ENCODE results near the gene NKX2-3. TPM values are rescaled to one million over a fixed set of nuclear protein-coding genes. Genes with fewer than 3 reads are reported as not detected.

NKX2-3 gene
- total RNA-seq, 1 experiment from 2014 or later = not detected

- CTCF ChIA-PET = interaction anchor here (1.7 kb wide), 1 partner anchor 108 kb away, joined by 7 read pairs; no protein-coding TSS in a partner anchor
Observed at GRCh38 chr10:99544322-99544721, 11.6 kb downstream of the NKX2-3 start.

More at GRCh38 chr10:99544322-99544721, 11.6 kb downstream of the NKX2-3 start:
- Histone ChIP-seq H4K20me1 (ENCODE audit: insufficient read depth) (no peaks in the 10 kb centered on the region), H3K9ac (ENCODE audit: low read length) (no peak overlapping the region), H3K4me2 (ENCODE audit: low read length) (no peak overlapping the region), H3K27me3 (ENCODE audit: insufficient read depth, low read length) (peaks cover 28% of the 10 kb centered on the region; the same call in 1 of the 2 replicates), H3K79me2 (ENCODE audit: insufficient read depth, low read length) (no peaks in the 10 kb centered on the region), H3K36me3 (ENCODE audit: control insufficient read depth in 1 of 2, insufficient read depth in 2 of 2, low read length in 2 of 2) (no peaks in the 10 kb centered on the region), H2AFZ (ENCODE audit: low read depth, low read length, poor library complexity, severe bottlenecking) (no peak overlapping the region), H3K27ac (ENCODE audit: low read depth, low read length) (no peak overlapping the region), H3K9me2 (ENCODE audit: insufficient read depth) (no peaks in the 10 kb centered on the region), H3K4me1 (ENCODE audit: control insufficient read depth in 1 of 2, insufficient read depth in 2 of 2, low read length in 2 of 2) (peaks cover 0 to 10% of the 10 kb centered on the region in 2 experiments; a peak in 1 of 4 replicates), H3K9me3 (ENCODE audit: control insufficient read depth in 1 of 2, insufficient read depth in 1 of 2, low read depth in 1 of 2, low read length in 2 of 2) (no peaks in the 10 kb centered on the region), H3K4me3 (replicated peaks in 1 of 2; ENCODE audit: low read depth in 1 of 2, low read length in 2 of 2) (no peak overlapping the region)
- ChIA-PET RAD21 (ENCODE audit: low non-redundant PET in 1 of 2, low total read pairs in 2 of 2, uncharacterized antibody in 2 of 2, unreplicated experiment in 2 of 2) (no interaction called here), POLR2A (interaction anchor here (1.0 kb wide), 1 partner anchor 102 kb away, joined by 3 read pairs; no protein-coding TSS in a partner anchor)
- DNase-seq (ENCODE audit: low read depth, low spot score) = no peak
- TF ChIP-seq SRF (IDR thresholded peaks at IDR 0.05; ENCODE audit: low read depth) (no peak), ZFX (IDR thresholded peaks at IDR 0.05) (no peak), RAD21 (IDR thresholded peaks at IDR 0.05; ENCODE audit: low read depth) (no peak), EZH2 (IDR thresholded peaks at IDR 0.05) (no peak), CTCF (IDR thresholded peaks at IDR 0.05 in 2 of 3, conservative IDR thresholded peaks at IDR 0.05 in 1 of 3; ENCODE audit: borderline replicate concordance in 1 of 3, insufficient read depth in 1 of 3, low read depth in 2 of 3, low read length in 2 of 3) (no peak), ZNF274 (IDR thresholded peaks at IDR 0.05; ENCODE audit: low read depth, low read length) (no peak), FOSL1 (IDR thresholded peaks at IDR 0.05; ENCODE audit: low read depth) (no peak), CBX3 (IDR thresholded peaks at IDR 0.05; ENCODE audit: low read depth) (no peak), JUND (IDR thresholded peaks at IDR 0.05) (no peak), EZH2phosphoT487 (IDR thresholded peaks at IDR 0.05; ENCODE audit: borderline replicate concordance) (no peak), SP1 (IDR thresholded peaks at IDR 0.05; ENCODE audit: low read depth) (no peak), POLR2A (IDR thresholded peaks at IDR 0.05; ENCODE audit: borderline replicate concordance, extremely low read depth, insufficient read depth, insufficient read length) (no peak), TCF7L2 (IDR thresholded peaks at IDR 0.05; ENCODE audit: borderline replicate concordance, extremely low read depth, insufficient read depth, insufficient read length) (no peak), YY1 (IDR thresholded peaks at IDR 0.05; ENCODE audit: extremely low read depth, insufficient replicate concordance, low read depth, low read length) (no peak), POLR2AphosphoS5 (IDR thresholded peaks at IDR 0.05; ENCODE audit: low read depth, low read length) (no peak)
- TF ChIP-seq, protein P1, sequence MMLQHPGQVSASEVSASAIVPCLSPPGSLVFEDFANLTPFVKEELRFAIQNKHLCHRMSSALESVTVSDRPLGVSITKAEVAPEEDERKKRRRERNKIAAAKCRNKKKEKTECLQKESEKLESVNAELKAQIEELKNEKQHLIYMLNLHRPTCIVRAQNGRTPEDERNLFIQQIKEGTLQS (IDR thresholded peaks at IDR 0.05) = no peak
- TF ChIP-seq, protein P2, sequence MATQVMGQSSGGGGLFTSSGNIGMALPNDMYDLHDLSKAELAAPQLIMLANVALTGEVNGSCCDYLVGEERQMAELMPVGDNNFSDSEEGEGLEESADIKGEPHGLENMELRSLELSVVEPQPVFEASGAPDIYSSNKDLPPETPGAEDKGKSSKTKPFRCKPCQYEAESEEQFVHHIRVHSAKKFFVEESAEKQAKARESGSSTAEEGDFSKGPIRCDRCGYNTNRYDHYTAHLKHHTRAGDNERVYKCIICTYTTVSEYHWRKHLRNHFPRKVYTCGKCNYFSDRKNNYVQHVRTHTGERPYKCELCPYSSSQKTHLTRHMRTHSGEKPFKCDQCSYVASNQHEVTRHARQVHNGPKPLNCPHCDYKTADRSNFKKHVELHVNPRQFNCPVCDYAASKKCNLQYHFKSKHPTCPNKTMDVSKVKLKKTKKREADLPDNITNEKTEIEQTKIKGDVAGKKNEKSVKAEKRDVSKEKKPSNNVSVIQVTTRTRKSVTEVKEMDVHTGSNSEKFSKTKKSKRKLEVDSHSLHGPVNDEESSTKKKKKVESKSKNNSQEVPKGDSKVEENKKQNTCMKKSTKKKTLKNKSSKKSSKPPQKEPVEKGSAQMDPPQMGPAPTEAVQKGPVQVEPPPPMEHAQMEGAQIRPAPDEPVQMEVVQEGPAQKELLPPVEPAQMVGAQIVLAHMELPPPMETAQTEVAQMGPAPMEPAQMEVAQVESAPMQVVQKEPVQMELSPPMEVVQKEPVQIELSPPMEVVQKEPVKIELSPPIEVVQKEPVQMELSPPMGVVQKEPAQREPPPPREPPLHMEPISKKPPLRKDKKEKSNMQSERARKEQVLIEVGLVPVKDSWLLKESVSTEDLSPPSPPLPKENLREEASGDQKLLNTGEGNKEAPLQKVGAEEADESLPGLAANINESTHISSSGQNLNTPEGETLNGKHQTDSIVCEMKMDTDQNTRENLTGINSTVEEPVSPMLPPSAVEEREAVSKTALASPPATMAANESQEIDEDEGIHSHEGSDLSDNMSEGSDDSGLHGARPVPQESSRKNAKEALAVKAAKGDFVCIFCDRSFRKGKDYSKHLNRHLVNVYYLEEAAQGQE (IDR thresholded peaks at IDR 0.05; ENCODE audit: low read depth) = no peak
- TF ChIP-seq, protein P3, sequence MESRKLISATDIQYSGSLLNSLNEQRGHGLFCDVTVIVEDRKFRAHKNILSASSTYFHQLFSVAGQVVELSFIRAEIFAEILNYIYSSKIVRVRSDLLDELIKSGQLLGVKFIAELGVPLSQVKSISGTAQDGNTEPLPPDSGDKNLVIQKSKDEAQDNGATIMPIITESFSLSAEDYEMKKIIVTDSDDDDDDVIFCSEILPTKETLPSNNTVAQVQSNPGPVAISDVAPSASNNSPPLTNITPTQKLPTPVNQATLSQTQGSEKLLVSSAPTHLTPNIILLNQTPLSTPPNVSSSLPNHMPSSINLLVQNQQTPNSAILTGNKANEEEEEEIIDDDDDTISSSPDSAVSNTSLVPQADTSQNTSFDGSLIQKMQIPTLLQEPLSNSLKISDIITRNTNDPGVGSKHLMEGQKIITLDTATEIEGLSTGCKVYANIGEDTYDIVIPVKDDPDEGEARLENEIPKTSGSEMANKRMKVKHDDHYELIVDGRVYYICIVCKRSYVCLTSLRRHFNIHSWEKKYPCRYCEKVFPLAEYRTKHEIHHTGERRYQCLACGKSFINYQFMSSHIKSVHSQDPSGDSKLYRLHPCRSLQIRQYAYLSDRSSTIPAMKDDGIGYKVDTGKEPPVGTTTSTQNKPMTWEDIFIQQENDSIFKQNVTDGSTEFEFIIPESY (IDR thresholded peaks at IDR 0.05; ENCODE audit: extremely low read depth, insufficient replicate concordance, low read length) = no peak
- TF ChIP-seq, protein P4, sequence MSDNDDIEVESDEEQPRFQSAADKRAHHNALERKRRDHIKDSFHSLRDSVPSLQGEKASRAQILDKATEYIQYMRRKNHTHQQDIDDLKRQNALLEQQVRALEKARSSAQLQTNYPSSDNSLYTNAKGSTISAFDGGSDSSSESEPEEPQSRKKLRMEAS (IDR thresholded peaks at IDR 0.05) = no peak
- ATAC-seq = no peak
- no TSS peak for BruUV-seq (replicated peaks)
- intact Hi-C loops (cut with micrococcal nuclease) = no loop called here
